Uterus (tissue), 2 donors: ENCODE data around the gene FCAR.
"Not testable (repeated sequence)": the region's sequence is repeated elsewhere in the genome, so short reads cannot be mapped to it uniquely, and the experiment has no call there.

Experiments
- CTCF ChIP-seq, 4 experiments: fragments of 200-600 bp in 2 of 4; fragments of 450-650 bp in 2 of 4; sonication (generic) in 2 of 4; IDR thresholded peaks; one replicate each; pipeline ENCODE4 v1.5.1; 2016 to 2019; ENCODE audit warnings: antibody characterized with exemption in 4 of 4, mild to moderate bottlenecking in 2 of 4, moderate library complexity in 1 of 4
- POLR2A ChIP-seq, 2 donors: fragments of 450-650 bp; IDR thresholded peaks; one replicate each; pipeline ENCODE4 v1.6.1; 2016; ENCODE audit warnings: antibody characterized with exemption in 2 of 2, mild to moderate bottlenecking in 1 of 2, moderate library complexity in 1 of 2

GRCh38 chr19:54907899-54908298 is 33.9 kb downstream of the FCAR start:
- not testable (repeated sequence) for TF ChIP-seq POLR2A, CTCF (IDR thresholded peaks at IDR 0.05)
